Stimulated activated CD4-positive, alpha-beta T cell treated with anti-CD3 and anti-CD28 coated beads, TNF-alpha, amount 100 ng/mL, for 4 hours (primary cell): ENCODE data around the gene PPFIBP1.

Experiments used
- DNase-seq, 3 experiments: peaks; one replicate each; pipeline ENCODE4 v3.0.0-alpha.2; 2020; ENCODE audit warnings: low read depth in 3 of 3

PPFIBP1 gene

GRCh38 chr12:27665704-27666103, 141.7 kb downstream of the PPFIBP1 start:
- no peak for DNase-seq

GRCh38 chr12:27666510-27666909, 142.5 kb downstream of the PPFIBP1 start:
- no peak for DNase-seq

GRCh38 chr12:27667540-27667939, 143.5 kb downstream of the PPFIBP1 start:
- DNase-seq: no peak

- no peak for DNase-seq
Measured at GRCh38 chr12:27672051-27672450, 148.0 kb downstream of the PPFIBP1 start.

- DNase-seq: no peak
Measured at GRCh38 chr12:27672643-27673042, 148.6 kb downstream of the PPFIBP1 start.

- no peak for DNase-seq
Measured at GRCh38 chr12:27673101-27673718, 149.2 kb downstream of the PPFIBP1 start.

GRCh38 chr12:27674989-27675388, 151.0 kb downstream of the PPFIBP1 start:
- no peak for DNase-seq

GRCh38 chr12:27680619-27681018, 156.6 kb downstream of the PPFIBP1 start:
- DNase-seq: no peak

GRCh38 chr12:27682534-27682933, 158.5 kb downstream of the PPFIBP1 start:
- DNase-seq: no peak

- DNase-seq: no peak
Measured at GRCh38 chr12:27685274-27685673, 161.3 kb downstream of the PPFIBP1 start.

- DNase-seq: no peak
Measured at GRCh38 chr12:27686147-27686546, 162.1 kb downstream of the PPFIBP1 start.

GRCh38 chr12:27688671-27689070, 164.7 kb downstream of the PPFIBP1 start:
- DNase-seq: no peak

GRCh38 chr12:27689558-27690180, 165.7 kb downstream of the PPFIBP1 start:
- no peak for DNase-seq

GRCh38 chr12:27693403-27693802, 169.4 kb downstream of the PPFIBP1 start:
- no peak for DNase-seq

- DNase-seq: no peak
Measured at GRCh38 chr12:27695556-27696292, 171.7 kb downstream of the PPFIBP1 start.

- DNase-seq: no peak
Measured at GRCh38 chr12:27696293-27696652, 172.3 kb downstream of the PPFIBP1 start, which contains the start of gene REP15. Gene REP15 (plus strand): TSS chr12:27696447. CDS start chr12:27696563, 116 bp downstream.

GRCh38 chr12:27696864-27697564, 173.0 kb downstream of the PPFIBP1 start:
- DNase-seq: no peak

GRCh38 chr12:27703720-27704452, 179.9 kb downstream of the PPFIBP1 start:
- peak in 2 of 3 experiments; percentile 36 to 38 for DNase-seq

GRCh38 chr12:27705263-27705662, 181.3 kb downstream of the PPFIBP1 start:
- DNase-seq: no peak

- no peak for DNase-seq
Measured at GRCh38 chr12:27707216-27707615, 183.2 kb downstream of the PPFIBP1 start.

GRCh38 chr12:27709212-27709931, 185.4 kb downstream of the PPFIBP1 start:
- DNase-seq: no peak
